ENCODE measurements around the gene PNPLA7. TPM values are rescaled to one million over a fixed set of nuclear protein-coding genes. Genes with fewer than 3 reads are reported as not detected.

PNPLA7 gene
- total and polyA plus RNA-seq, 9 donors = 2.2 to 29.3 (median 13.0) TPM

- intact Hi-C loops (cut with DNase I) = no loop called here
- Histone ChIP-seq H3K36me3 (no peaks in the 10 kb centered on the region), H3K27me3 (no peaks in the 10 kb centered on the region), H3K9me3 (no peaks in the 10 kb centered on the region), H3K4me1 (ENCODE audit: insufficient read depth) (no peaks in the 10 kb centered on the region), H3K27ac (no peak overlapping the region), H3K4me3 (no peak overlapping the region)
- TF ChIP-seq POLR2A (IDR thresholded peaks at IDR 0.05) (no peak), EP300 (IDR thresholded peaks at IDR 0.05) (no peak)
- TF ChIP-seq, protein P1, sequence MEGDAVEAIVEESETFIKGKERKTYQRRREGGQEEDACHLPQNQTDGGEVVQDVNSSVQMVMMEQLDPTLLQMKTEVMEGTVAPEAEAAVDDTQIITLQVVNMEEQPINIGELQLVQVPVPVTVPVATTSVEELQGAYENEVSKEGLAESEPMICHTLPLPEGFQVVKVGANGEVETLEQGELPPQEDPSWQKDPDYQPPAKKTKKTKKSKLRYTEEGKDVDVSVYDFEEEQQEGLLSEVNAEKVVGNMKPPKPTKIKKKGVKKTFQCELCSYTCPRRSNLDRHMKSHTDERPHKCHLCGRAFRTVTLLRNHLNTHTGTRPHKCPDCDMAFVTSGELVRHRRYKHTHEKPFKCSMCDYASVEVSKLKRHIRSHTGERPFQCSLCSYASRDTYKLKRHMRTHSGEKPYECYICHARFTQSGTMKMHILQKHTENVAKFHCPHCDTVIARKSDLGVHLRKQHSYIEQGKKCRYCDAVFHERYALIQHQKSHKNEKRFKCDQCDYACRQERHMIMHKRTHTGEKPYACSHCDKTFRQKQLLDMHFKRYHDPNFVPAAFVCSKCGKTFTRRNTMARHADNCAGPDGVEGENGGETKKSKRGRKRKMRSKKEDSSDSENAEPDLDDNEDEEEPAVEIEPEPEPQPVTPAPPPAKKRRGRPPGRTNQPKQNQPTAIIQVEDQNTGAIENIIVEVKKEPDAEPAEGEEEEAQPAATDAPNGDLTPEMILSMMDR (IDR thresholded peaks at IDR 0.05) = no peak
- DNase-seq = no peak
- 93 to 95% (median 94%) methylated on average over 45 of the region's 45 CpGs for WGBS, 3 donors
These were observed 49.4 kb downstream of the PNPLA7 start for GRCh38 chr9:137500666-137501397.

DNA sequence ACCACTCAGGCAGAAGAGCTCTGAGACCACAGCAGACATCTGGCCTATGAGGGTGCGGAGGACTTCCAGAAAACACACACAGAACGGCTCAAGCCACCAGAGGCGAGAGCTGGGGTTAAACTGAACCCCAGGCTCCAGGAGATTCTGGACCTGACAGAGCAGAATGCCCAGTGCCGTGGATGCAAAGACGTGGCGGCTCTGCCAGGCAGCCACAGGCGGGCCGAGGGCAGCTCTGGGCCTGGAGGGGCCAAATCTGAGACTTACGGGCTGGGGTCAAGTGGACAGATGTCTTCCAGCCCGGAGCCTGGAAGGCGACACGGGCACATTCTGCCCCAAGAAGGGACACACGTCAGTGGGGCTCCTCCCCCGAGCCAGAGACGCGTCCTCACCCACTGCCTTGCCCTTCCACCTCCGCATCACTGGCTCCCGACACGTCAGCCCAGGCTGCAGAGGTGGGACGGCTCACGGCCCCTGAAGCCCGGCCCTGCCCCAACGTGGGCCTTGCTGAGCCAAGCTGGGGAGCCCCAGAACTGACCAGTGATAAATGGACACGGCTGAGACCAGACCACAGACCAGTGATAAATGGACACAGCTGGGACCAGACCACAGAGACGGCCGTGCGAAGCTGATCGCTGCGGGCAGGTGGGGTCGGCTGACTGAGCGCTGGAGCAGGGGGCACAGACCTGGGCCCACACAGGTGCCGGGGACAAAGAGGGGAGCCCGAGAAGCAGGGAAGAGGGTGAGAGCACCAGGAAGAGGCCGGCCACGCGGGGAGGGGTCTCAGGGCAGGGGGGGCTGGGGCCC is 50.1 kb downstream of the PNPLA7 start:
- DNase-seq = no peak
- Histone ChIP-seq H3K9me3 (no peaks in the 10 kb centered on the region), H3K4me1 (ENCODE audit: insufficient read depth) (no peaks in the 10 kb centered on the region), H3K27me3 (no peaks in the 10 kb centered on the region), H3K36me3 (no peaks in the 10 kb centered on the region), H3K4me3 (no peak overlapping the region), H3K27ac (no peak overlapping the region)
- intact Hi-C loops (cut with DNase I) = no loop called here
- TF ChIP-seq POLR2A (IDR thresholded peaks at IDR 0.05) = no peak
- TF ChIP-seq, protein P1 (IDR thresholded peaks at IDR 0.05) = no peak
- TF ChIP-seq EP300 (IDR thresholded peaks at IDR 0.05) = no peak
- 93% methylated on average over 36 of the region's 36 CpGs for WGBS, 3 donors

- DNase-seq = no peak
- no peaks in the 10 kb centered on the region for H3K36me3 ChIP-seq
- 87 to 90% (median 89%) methylated on average over 11 to 16 of the region's 16 CpGs for whole genome bisulfite sequencing, 3 donors
- TF ChIP-seq, protein P1 (IDR thresholded peaks at IDR 0.05) = no peak
- TF ChIP-seq EP300 (IDR thresholded peaks at IDR 0.05) = no peak
- TF ChIP-seq POLR2A (IDR thresholded peaks at IDR 0.05) = no peak
- H3K27me3 ChIP-seq = no peaks in the 10 kb centered on the region
- no peaks in the 10 kb centered on the region for H3K4me1 ChIP-seq (ENCODE audit: insufficient read depth)
- no peaks in the 10 kb centered on the region for H3K9me3 ChIP-seq
- intact Hi-C loops (cut with DNase I) = no loop called here
- no peak overlapping the region for H3K27ac ChIP-seq
- no peak overlapping the region for H3K4me3 ChIP-seq
These were observed 50.8 kb downstream of the PNPLA7 start for GRCh38 chr9:137499416-137499815.

DNA sequence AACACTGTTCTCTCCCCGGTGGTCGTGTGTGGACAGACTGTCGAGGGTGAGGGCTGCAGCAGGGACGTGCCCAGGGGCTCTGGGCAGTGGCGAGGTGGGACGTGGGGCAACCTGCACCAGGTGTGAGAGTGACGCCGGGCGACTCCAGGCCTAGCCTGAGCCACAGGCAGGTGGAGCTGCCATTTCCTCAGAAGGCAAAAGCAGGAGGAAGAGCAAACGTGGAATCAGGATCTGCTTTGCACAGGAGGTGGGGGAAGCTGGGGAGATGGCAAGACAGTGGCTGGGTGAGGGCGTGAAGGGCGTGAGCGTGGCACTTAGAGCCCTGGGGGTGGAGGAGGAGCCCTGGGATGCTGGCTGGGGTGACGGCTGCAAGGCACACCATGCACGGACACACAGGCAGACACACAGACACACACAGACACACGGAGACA is 51.5 kb downstream of the PNPLA7 start:
- no peaks in the 10 kb centered on the region for H3K4me1 ChIP-seq (ENCODE audit: insufficient read depth)
- H3K9me3 ChIP-seq = no peaks in the 10 kb centered on the region
- WGBS, 3 donors = 90 to 94% (median 92%) methylated on average over 16 of the region's 16 CpGs
- peak in 1 of 5 donors; percentile 13 for DNase-seq
- intact Hi-C loops (cut with DNase I) = no loop called here
- H3K36me3 ChIP-seq = no peaks in the 10 kb centered on the region
- no peaks in the 10 kb centered on the region for H3K27me3 ChIP-seq
- H3K4me3 ChIP-seq = no peak overlapping the region
- no peak for TF ChIP-seq EP300 (IDR thresholded peaks at IDR 0.05)
- TF ChIP-seq, protein P1 (IDR thresholded peaks at IDR 0.05) = no peak
- no peak for TF ChIP-seq POLR2A (IDR thresholded peaks at IDR 0.05)
- H3K27ac ChIP-seq = no peak overlapping the region
